Activated naive CD8-positive, alpha-beta T cell (primary cell): ENCODE data around the gene ABI1.

Experiments used
- H3K27ac Mint-ChIP-seq: one replicate; pipeline ENCODE4 v1.8.0; 2021; ENCODE audit warnings: mixed read lengths
- H3K27me3 Mint-ChIP-seq: one replicate; pipeline ENCODE4 v1.8.0; 2021; ENCODE audit warnings: mixed read lengths
- H3K36me3 Mint-ChIP-seq: one replicate; pipeline ENCODE4 v1.8.0; 2021; ENCODE audit warnings: mixed read lengths
- H3K4me1 Mint-ChIP-seq: one replicate; pipeline ENCODE4 v1.8.0; 2021; ENCODE audit warnings: low read depth, mixed read lengths
- H3K4me3 Mint-ChIP-seq: one replicate; pipeline ENCODE4 v1.8.0; 2021; ENCODE audit warnings: mild to moderate bottlenecking, mixed read lengths
- H3K9me3 Mint-ChIP-seq: one replicate; pipeline ENCODE4 v1.8.0; 2021; ENCODE audit warnings: low read depth, mixed read lengths

The ABI1 gene

DNA sequence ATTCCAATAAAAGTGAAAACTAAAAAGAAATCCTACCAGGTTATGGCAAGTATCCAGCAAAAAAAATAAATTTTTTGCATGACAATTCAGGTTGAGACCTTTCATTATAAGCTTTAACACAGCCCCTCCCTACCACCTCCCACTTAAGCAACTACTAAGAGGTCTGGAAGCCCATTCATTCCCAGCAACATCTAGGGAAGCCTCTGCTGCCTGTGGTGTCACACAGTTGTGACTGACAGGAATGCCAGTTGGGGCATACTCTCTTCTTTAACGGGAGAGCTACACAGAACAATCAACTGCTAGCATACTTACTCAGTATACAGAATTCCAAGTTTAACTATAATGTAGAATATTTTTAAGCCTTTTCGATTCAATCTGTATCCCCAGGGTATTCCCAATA is 27.8 kb downstream of the ABI1 start:
- no peak overlapping the region for H3K4me3 Mint-ChIP-seq
- no peaks in the 10 kb centered on the region for H3K9me3 Mint-ChIP-seq
- no peaks in the 10 kb centered on the region for H3K27me3 Mint-ChIP-seq
- H3K4me1 Mint-ChIP-seq: peaks cover 62% of the 10 kb centered on the region
- H3K36me3 Mint-ChIP-seq: peaks cover 14% of the 10 kb centered on the region
- peak overlapping the region; percentile 64 for H3K27ac Mint-ChIP-seq

DNA sequence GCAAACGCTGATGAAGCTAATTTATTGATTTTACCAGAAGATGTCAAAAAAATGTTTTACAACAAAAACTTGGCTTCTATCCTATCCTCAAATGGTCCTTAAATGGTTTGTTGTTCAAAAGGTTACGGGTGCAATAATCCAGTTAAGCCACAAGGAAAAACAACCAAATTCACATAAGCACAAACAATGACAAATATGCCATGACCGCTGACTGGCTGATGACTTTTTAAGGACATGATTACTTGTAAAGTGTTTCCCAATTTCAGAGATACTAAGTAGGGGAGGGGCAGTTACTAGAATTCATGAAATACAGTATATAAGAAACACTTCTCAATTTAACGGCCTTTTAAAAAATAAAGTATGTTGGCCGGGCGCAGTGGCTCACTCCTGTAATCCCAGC is 28.8 kb downstream of the ABI1 start:
- H3K27ac Mint-ChIP-seq: peak overlapping the region; percentile 3
- no peaks in the 10 kb centered on the region for H3K9me3 Mint-ChIP-seq
- peaks cover 14% of the 10 kb centered on the region for H3K36me3 Mint-ChIP-seq
- H3K27me3 Mint-ChIP-seq: no peaks in the 10 kb centered on the region
- H3K4me1 Mint-ChIP-seq: peaks cover 62% of the 10 kb centered on the region
- H3K4me3 Mint-ChIP-seq: no peak overlapping the region

DNA sequence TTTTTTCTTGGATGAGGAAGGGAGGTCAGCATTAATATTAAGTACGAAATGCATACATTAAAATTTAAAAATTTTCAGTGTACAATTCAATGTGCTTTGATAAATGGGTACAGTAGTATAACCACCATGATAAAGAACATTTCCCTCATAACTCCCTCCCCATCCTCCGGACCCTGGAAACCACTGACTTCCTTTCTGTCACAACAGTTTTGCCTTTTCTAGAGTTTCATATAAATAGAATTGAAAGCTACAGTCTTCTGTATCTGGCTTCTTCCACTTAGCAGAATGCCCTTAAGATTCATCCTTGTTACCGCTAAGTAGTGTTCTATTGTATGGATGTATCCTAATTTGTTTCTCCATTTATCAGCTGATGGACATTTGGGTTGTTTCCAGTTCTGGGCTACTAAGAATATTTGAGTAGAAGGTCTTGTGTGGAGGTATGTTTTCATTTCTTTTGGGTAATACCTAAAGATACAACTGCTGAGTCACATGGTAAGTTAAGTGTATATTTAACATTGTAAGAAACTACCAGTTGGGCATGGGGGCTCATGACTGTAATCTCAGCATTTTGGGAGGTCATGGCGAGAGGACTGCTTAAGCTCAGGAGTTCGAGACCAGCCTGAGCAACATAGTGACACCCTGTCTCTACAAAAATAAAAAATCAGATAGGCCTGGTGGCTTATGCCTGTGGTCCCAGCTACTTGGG is 30.8 kb downstream of the ABI1 start:
- Mint-ChIP-seq H3K27me3 (no peaks in the 10 kb centered on the region), H3K27ac (peak overlapping the region; percentile 70), H3K9me3 (no peaks in the 10 kb centered on the region), H3K4me1 (peaks cover 63% of the 10 kb centered on the region), H3K36me3 (peaks cover 8% of the 10 kb centered on the region), H3K4me3 (peak overlapping the region; percentile 40)

DNA sequence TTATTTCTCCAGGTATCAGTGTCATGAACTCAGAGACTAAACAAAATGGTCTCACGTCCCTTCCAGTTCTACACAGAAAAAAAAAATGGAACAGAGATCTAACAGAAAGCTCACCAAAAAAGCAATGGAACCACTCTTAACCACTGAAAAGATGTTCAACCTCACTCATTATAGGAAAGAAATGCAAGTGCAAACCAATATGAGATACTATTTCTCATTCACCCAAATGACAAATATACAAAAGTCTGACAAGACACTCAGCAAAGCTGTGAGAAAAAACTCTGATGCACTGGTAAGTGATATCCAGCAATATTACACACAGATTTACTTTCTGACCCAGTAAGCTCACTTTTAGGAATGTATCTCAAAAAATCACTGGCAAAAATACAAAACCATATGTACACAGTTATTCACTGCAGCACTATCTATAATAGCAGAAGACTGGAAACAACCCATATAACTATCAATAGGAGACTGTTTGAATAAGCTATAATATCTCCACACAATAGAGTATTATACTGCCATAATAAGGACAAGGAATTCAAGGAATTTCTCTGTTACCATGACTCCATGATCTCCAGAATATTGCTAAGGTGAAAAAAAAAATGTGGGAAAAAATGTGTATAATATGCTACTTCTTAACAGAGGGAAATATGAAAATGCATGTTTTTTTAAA is 36.6 kb downstream of the ABI1 start:
- H3K4me3 Mint-ChIP-seq: no peak overlapping the region
- H3K9me3 Mint-ChIP-seq: no peaks in the 10 kb centered on the region
- H3K27ac Mint-ChIP-seq: peak overlapping the region; percentile 48
- peaks cover 61% of the 10 kb centered on the region for H3K4me1 Mint-ChIP-seq
- H3K36me3 Mint-ChIP-seq: peaks cover 12% of the 10 kb centered on the region
- H3K27me3 Mint-ChIP-seq: no peaks in the 10 kb centered on the region

DNA sequence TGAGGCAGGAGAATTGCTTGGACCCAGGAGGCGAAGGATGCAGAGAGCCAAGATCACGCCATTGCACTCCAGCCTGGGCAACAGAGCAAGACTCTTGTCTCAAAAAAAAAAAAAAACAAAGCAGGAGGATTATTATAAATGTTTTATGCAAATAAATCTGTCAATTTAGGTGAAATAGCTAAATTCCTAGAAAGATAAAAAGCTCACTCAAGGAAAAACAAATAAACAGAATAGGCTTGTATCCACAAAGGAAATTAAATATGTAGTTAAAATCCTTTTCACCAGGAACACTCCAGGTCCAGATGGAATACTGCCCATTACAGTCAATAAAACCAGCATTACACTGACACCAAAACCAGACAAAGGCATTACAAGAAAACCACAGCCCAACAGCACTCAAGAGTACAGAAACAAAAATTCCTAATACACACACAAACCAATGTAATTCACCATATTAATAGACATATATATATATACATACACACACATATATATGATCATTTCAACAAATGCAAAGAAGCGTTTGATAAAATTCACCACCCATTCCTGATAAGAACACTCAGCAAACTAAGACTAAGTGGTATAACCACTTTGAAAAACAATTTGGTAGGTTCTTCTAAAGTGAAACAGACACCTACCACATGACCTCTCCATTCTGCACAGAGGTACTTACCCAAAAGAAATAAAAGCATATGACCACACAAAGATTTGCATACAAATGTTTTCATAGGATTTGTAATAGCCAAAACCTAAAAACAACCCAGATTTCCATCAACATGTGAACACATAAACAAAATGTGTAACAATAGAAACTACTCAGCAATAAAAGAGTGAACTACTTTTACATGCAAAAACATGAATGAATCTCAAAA is 38.8 kb downstream of the ABI1 start:
- peak overlapping the region; percentile 42 for H3K27ac Mint-ChIP-seq
- H3K4me1 Mint-ChIP-seq: peaks cover 60% of the 10 kb centered on the region
- H3K9me3 Mint-ChIP-seq: no peaks in the 10 kb centered on the region
- no peaks in the 10 kb centered on the region for H3K27me3 Mint-ChIP-seq
- no peak overlapping the region for H3K4me3 Mint-ChIP-seq
- peaks cover 17% of the 10 kb centered on the region for H3K36me3 Mint-ChIP-seq

DNA sequence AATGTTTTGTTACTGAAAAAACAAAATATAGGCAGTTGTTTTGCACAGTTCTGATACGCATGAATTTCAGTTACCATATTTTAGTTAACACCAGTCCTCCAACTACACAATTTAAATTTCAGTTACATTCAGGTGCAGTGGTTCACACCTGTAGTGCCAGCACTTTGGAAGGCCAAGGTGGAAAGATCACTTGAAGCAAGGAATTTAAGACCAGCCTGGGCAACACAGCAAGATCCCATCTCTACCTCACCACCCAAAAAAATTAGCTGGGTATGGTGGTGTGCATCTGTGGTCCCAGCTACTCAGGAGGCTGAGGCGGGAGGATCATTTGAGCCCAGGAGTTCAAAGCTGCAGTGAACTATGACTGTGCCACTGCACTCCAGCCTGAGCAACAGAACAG is 45.3 kb downstream of the ABI1 start:
- H3K27ac Mint-ChIP-seq: no peak overlapping the region
- peaks cover 5% of the 10 kb centered on the region for H3K36me3 Mint-ChIP-seq
- H3K9me3 Mint-ChIP-seq: no peaks in the 10 kb centered on the region
- peaks cover 66% of the 10 kb centered on the region for H3K4me1 Mint-ChIP-seq
- H3K4me3 Mint-ChIP-seq: no peak overlapping the region
- no peaks in the 10 kb centered on the region for H3K27me3 Mint-ChIP-seq

DNA sequence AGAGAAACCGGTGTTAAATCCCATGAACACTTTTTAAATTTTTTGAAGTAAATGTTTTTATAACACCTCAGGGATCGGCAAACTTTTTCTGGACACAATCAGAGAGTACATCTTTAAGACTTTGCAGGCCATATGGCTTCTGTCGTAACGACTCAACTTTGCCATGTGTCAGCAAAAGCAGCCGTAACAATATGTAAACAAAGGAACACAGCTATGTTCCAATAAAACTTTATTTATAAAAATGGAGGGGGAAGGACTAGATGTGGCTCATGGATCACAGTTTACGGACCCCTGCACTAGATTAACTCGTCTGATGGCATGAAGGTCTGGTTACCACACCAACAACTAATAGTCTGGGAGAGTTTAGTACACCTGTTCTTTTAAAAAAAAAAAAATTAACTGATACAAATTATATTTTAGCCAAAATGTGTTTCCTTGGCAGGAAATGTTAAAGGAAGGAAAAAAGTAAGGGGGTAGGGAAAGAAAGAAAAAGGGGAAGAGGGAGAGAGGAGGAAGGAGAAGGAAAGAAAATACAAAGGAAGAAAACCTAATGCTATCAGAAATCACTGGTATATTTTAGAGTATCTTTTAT is 50.2 kb downstream of the ABI1 start:
- Mint-ChIP-seq H3K27ac (no peak overlapping the region), H3K4me1 (peaks cover 65% of the 10 kb centered on the region), H3K36me3 (no peaks in the 10 kb centered on the region), H3K27me3 (no peaks in the 10 kb centered on the region), H3K4me3 (no peak overlapping the region), H3K9me3 (no peaks in the 10 kb centered on the region)

DNA sequence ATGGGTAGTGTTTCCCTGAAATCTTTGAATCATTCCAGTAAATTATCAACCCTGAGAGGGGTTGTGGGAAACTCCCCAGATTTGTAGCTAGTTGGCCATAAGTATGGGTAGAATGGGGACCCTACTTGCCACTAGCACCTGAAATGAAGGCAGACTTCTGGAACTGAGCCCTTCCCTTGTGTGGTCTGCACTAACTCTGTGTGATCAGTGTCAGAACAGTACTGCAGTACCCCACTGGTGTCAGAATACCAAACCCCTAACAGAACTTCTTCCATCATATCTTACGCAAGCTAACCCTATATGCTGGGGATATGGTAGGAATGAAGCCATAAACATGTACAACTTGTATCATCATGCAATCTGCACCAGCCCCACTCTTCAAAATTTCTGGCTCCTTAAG is 50.8 kb downstream of the ABI1 start:
- H3K27ac Mint-ChIP-seq: no peak overlapping the region
- peaks cover 66% of the 10 kb centered on the region for H3K4me1 Mint-ChIP-seq
- H3K4me3 Mint-ChIP-seq: no peak overlapping the region

DNA sequence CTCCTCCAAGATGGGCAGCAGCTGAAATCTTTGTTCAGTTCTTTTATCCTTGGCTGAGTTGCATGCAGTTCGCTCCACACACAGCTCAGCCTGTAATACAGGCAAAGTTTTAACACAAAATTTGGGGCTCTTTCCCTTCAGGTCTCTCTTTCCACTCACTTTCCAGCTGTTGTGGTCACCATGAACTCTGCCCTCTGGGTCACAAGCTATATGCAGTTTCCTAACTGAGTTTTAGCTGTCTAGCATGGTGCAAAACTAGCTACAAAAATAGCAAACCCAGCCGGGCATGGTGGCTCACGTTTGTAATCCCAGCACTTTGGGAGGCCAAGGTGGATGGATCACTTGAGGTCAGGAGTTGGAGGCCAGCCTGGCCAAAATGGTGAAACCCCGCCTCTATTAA is 53.2 kb downstream of the ABI1 start:
- Mint-ChIP-seq H3K4me1 (peaks cover 72% of the 10 kb centered on the region), H3K4me3 (no peak overlapping the region), H3K9me3 (no peaks in the 10 kb centered on the region), H3K27ac (peak overlapping the region; percentile 22), H3K36me3 (no peaks in the 10 kb centered on the region), H3K27me3 (no peaks in the 10 kb centered on the region)

More for the DNA sequence above, 50.8 kb downstream of the ABI1 start:
- Mint-ChIP-seq H3K36me3 (no peaks in the 10 kb centered on the region), H3K27me3 (no peaks in the 10 kb centered on the region), H3K9me3 (no peaks in the 10 kb centered on the region)

DNA sequence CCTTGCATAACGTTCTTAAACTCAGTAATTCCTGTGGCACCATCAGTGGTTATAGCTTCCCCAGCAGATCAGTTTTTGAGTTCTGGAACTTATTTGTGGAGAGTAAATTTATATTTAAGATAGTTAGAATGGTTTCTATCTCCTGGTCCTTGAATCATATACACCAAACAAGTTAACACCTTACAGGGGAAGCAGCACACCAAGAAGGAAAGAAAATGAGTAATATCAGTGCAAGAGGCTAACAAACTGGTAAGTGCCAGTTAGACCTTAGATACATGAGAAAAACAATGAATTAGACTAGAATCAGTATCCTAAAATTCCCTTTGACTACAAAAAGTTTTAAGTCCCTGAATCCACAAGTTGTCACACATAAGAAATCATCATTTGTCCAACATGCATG is 54.2 kb downstream of the ABI1 start:
- H3K36me3 Mint-ChIP-seq: no peaks in the 10 kb centered on the region
- peak overlapping the region; percentile 66 for H3K27ac Mint-ChIP-seq
- no peaks in the 10 kb centered on the region for H3K9me3 Mint-ChIP-seq

DNA sequence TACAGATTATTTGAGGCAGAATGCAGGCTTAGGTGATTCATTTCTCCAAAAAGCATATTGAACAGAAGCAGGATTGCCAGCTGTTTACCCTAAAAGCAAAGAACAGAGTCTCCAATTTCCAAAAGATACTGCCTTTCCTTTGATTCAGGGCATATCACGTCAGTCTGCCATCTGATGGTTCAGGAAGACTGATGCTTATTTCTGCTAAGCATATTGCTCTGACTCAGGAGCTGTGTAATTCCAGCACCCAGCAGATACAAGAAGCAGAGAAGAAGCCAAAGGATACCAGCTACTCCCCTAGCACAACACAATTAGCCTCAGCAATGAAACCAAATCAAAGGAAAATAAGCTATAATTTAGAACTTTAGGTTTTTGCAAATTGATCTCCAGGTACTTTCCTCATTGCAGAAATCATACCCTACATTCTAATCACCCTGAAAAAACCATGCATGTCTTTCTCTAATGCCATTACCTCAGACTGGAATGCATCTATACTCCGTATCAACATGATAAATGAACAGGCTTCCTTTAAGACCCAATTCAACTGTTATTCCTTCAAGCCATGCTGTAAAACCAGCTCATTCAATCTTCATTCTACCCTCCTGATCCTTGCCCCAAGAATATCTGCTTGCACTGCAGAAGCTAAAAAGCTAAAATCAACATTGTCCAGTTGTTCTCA is 55.1 kb downstream of the ABI1 start:
- H3K4me1 Mint-ChIP-seq: peaks cover 80% of the 10 kb centered on the region
- no peaks in the 10 kb centered on the region for H3K27me3 Mint-ChIP-seq
- no peaks in the 10 kb centered on the region for H3K9me3 Mint-ChIP-seq
- H3K27ac Mint-ChIP-seq: peak overlapping the region; percentile 66
- H3K4me3 Mint-ChIP-seq: peak overlapping the region; percentile 68
- H3K36me3 Mint-ChIP-seq: no peaks in the 10 kb centered on the region

More for the DNA sequence above, 54.2 kb downstream of the ABI1 start:
- Mint-ChIP-seq H3K4me3 (no peak overlapping the region), H3K27me3 (no peaks in the 10 kb centered on the region), H3K4me1 (peaks cover 74% of the 10 kb centered on the region)

DNA sequence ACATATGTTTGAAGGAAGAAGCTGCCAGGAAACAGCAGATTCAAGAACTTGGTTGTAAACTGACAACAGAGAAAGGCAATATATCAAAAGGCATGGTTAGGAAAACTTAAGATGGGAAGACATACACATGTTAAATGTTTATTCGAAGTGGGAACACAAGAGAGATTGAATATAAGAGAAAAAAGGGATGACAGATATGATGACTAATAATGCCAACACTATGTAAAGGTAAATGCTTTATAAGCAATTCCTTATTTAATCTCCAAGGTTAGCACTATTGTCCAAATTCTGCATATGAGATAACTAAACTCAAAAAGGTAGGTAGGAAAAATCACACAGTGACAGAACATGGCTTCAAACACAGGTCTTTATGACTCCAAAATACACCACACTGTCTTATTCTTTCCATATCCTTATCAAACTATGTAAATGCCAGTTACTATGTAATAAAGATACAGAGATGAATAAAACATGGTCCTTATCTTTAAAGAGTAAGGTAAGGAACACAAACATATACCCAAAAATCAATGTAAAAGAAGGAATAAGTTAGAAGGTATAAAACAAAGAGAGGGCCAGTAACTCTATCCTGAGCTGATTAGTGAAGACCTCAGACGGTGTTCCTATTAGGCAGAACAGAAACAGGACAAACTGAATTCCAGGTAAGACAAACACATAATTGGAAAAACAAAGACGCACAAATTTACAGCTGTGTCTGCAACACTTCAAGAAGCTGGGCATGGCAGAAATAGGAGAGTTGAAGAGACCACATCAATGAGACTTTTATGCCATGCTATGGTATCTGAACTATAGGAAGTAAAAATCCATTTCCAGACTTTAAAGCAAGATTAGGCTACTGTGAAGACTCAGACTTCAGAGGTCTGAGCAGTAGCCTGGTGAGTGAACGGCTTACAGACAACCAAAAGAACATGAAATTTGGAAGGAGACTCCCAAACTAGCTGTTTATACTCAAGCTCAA is 56.1 kb downstream of the ABI1 start:
- peak overlapping the region; percentile 75 for H3K27ac Mint-ChIP-seq
- H3K4me3 Mint-ChIP-seq: peak overlapping the region; percentile 68
- no peaks in the 10 kb centered on the region for H3K36me3 Mint-ChIP-seq
- no peaks in the 10 kb centered on the region for H3K9me3 Mint-ChIP-seq
- H3K27me3 Mint-ChIP-seq: no peaks in the 10 kb centered on the region
- H3K4me1 Mint-ChIP-seq: peaks cover 84% of the 10 kb centered on the region

DNA sequence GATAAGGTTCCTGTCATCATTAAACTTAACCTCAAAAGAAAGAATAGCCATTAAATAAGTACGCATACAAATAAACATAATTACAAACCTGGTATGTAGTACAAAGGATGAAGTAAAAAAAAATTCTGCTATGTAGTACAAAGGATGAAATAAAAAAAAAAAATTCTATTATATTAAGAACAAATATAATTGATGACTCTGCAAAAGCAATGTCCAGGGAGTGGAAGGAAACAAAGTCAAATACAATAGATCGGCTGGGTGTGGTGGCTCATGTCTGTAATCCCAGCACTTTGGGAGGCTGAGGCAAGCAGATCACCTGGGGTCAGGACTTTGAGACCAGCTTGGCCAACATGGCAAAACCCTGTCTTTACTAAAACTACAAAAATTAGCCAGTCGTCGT is 56.9 kb downstream of the ABI1 start:
- Mint-ChIP-seq H3K4me1 (peaks cover 84% of the 10 kb centered on the region), H3K9me3 (no peaks in the 10 kb centered on the region), H3K27me3 (no peaks in the 10 kb centered on the region), H3K4me3 (no peak overlapping the region), H3K36me3 (no peaks in the 10 kb centered on the region), H3K27ac (no peak overlapping the region)
